PC-9 (cell line): ENCODE results near the gene PXN.

Source experiments
- CTCF ChIP-seq: fragments of 200-600 bp; sonication (generic); conservative IDR thresholded peaks from 2 replicates; pipeline ENCODE4 v1.6.1; 2017; ENCODE audit warnings: mixed run types, antibody characterized with exemption, mild to moderate bottlenecking, moderate library complexity
- EZH2 ChIP-seq: fragments of 200-600 bp; sonication (generic); IDR thresholded peaks from 2 replicates; pipeline ENCODE4 v1.8.0; 2017; ENCODE audit warnings: antibody characterized with exemption, low read depth

DNA sequence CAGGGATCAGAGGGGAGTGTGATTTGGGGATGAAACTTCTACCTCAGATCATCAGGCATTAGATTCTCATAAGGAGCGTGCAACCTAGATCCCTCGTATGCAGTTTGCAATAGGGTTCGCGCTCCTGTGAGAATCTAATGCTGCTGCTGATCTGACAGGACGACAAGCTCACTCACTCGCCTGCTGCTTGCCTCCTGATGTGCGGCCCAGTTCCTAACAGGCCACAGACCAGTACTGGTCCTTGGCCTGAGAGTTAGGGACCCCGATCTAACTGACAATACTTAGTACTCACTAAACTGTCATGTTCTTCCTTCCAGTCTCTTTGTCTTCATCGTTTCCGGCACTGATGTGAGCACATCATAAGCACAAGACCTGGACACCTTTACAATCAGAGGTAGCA lies 59.3 kb downstream of the PXN start:
- TF ChIP-seq CTCF (no peak), EZH2 (no peak)
